H1 (cell line): Measurements from ENCODE around the gene PSMB9. TPM values are rescaled to one million over a fixed set of nuclear protein-coding genes. Genes with fewer than 3 reads are reported as not detected.
"Not testable (repeated sequence)": the region's sequence is repeated elsewhere in the genome, so short reads cannot be mapped to it uniquely, and the experiment has no call there.

Experiments
- CTCF ChIA-PET: fragments of 300-600 bp; sonication (Branson Sonifier 250); formaldehyde crosslinking; loops from one replicate; lab custom pipeline; 2021; ENCODE audit not compliant: partially characterized antibody; lab: Charles Lee
- POLR2A ChIA-PET: fragments of 300-600 bp; sonication (Branson Sonifier 250); formaldehyde crosslinking; loops from one replicate; lab custom pipeline; 2021; ENCODE audit warnings: inconsistent platforms; ENCODE audit not compliant: partially characterized antibody; lab: Charles Lee
- DNase-seq, 2 experiments: peaks; one replicate each; pipeline versions ENCODE4 v3.0.0 to v3.0.0-alpha.2; 2010 to 2022; ENCODE audit warnings: low spot score in 2 of 2, low read depth in 1 of 2, mixed read lengths in 1 of 2
- FAIRE-seq: peaks from 2 replicates; lab custom pipeline; 2011; peaks lifted over from hg19 to GRCh38; lab: Jason Lieb, UNC
- H2AFZ ChIP-seq: 2 replicates; pipeline ENCODE4 v1.8.1; 2012; ENCODE audit warnings: low read length, inconsistent platforms
- H2AK5ac ChIP-seq: 2 replicates; pipeline ENCODE4 v1.6.1; 2013; ENCODE audit warnings: low read depth, low read length
- H2BK120ac ChIP-seq: replicated peaks from 2 replicates; pipeline ENCODE3; 2013; ENCODE audit warnings: low read depth, low read length, inconsistent platforms
- H2BK12ac ChIP-seq: 2 replicates; pipeline ENCODE4 v1.6.1; 2013; ENCODE audit warnings: low read depth, low read length
- H2BK15ac ChIP-seq: 2 replicates; pipeline ENCODE4 v1.6.1; 2013; ENCODE audit warnings: low read length
- H2BK20ac ChIP-seq: 2 replicates; pipeline ENCODE4 v1.6.1; 2013; ENCODE audit warnings: low read length
- H2BK5ac ChIP-seq: 2 replicates; pipeline ENCODE4 v1.6.1; 2013; ENCODE audit warnings: low read depth, low read length
- H3K14ac ChIP-seq: 2 replicates; pipeline ENCODE4 v1.6.1; 2013; ENCODE audit warnings: inconsistent platforms; ENCODE audit not compliant: insufficient read length
- H3K18ac ChIP-seq: 2 replicates; pipeline ENCODE4 v1.6.1; 2013; ENCODE audit warnings: low read length; ENCODE audit errors: extremely low read depth
- H3K23ac ChIP-seq: 2 replicates; pipeline ENCODE4 v1.6.1; 2013; ENCODE audit warnings: inconsistent platforms; ENCODE audit not compliant: insufficient read length
- H3K23me2 ChIP-seq: 2 replicates; pipeline ENCODE4 v1.6.1; 2013; ENCODE audit warnings: low read depth, low read length
- H3K27ac ChIP-seq: 2 replicates; pipeline ENCODE4 v1.6.1; 2011; ENCODE audit warnings: low read depth, low read length, inconsistent platforms
- H3K27me3 ChIP-seq, 4 experiments: replicated peaks in 1 of 4; 1 replicate in 1 of 4; 2 replicates in 3 of 4; pipeline versions ENCODE4 v1.6.1 to v1.8.1; 2011 to 2013; ENCODE audit warnings: low read length in 3 of 4, mild to moderate bottlenecking in 3 of 4, inconsistent platforms in 2 of 4, mixed read lengths in 2 of 4, moderate library complexity in 1 of 4; ENCODE audit not compliant: control insufficient read depth in 3 of 4, insufficient read depth in 3 of 4; ENCODE audit errors: extremely low read depth in 1 of 4
- H3K36me3 ChIP-seq, 4 experiments: 2 replicates each; pipeline versions ENCODE4 v1.6.1 to v1.8.1; 2011 to 2013; ENCODE audit warnings: mild to moderate bottlenecking in 4 of 4, low read length in 3 of 4, moderate library complexity in 2 of 4, control low read depth in 1 of 4, inconsistent platforms in 1 of 4; ENCODE audit not compliant: insufficient read depth in 4 of 4, control insufficient read depth in 2 of 4
- H3K4ac ChIP-seq: replicated peaks from 2 replicates; pipeline ENCODE3; 2013; ENCODE audit warnings: low read length, low read depth, mixed read lengths, inconsistent platforms; ENCODE audit not compliant: insufficient read length
- H3K4me1 ChIP-seq, 4 experiments: replicated peaks in 1 of 4; 1 replicate in 1 of 4; 2 replicates in 3 of 4; pipeline versions ENCODE4 v1.6.1 to v1.8.1; 2011 to 2013; ENCODE audit warnings: low read length in 3 of 4, inconsistent platforms in 2 of 4, mixed read lengths in 1 of 4; ENCODE audit not compliant: insufficient read depth in 4 of 4, control insufficient read depth in 3 of 4
- H3K4me2 ChIP-seq, 2 experiments: 2 replicates each; pipeline versions ENCODE4 v1.6.1 to v1.8.1; 2011 to 2013; ENCODE audit warnings: low read depth in 2 of 2, low read length in 2 of 2, control low read depth in 1 of 2, inconsistent platforms in 1 of 2, mild to moderate bottlenecking in 1 of 2; ENCODE audit not compliant: insufficient read depth in 1 of 2
- H3K4me3 ChIP-seq, 4 experiments: fragments of 200-600, 300-600 bp in 1 of 4; sonication (generic), shearing (Covaris generic), sonication (Bioruptor Twin) in 1 of 4; 2 replicates each; pipeline versions ENCODE4 v1.5.1 to v1.8.1; 2011 to 2016; ENCODE audit warnings: low read length in 4 of 4, low read depth in 3 of 4, control low read depth in 2 of 4, inconsistent platforms in 2 of 4, mild to moderate bottlenecking in 2 of 4, mixed read lengths in 1 of 4, moderate library complexity in 1 of 4; ENCODE audit not compliant: insufficient read depth in 2 of 4; ENCODE audit errors: extremely low read depth in 1 of 4
- H3K56ac ChIP-seq: replicated peaks from 2 replicates; pipeline ENCODE3; 2013; ENCODE audit warnings: low read depth, mild to moderate bottlenecking, mixed read lengths, low read length, inconsistent platforms; ENCODE audit not compliant: insufficient read length
- H3K79me1 ChIP-seq: 2 replicates; pipeline ENCODE4 v1.6.1; 2013; ENCODE audit warnings: low read depth, low read length, control low read depth
- H3K79me2 ChIP-seq, 2 experiments: 2 replicates each; pipeline versions ENCODE4 v1.6.1 to v1.8.1; 2012 to 2013; ENCODE audit warnings: low read length in 2 of 2, mild to moderate bottlenecking in 2 of 2, inconsistent platforms in 1 of 2; ENCODE audit not compliant: insufficient read depth in 2 of 2, control insufficient read depth in 1 of 2
- H3K9ac ChIP-seq, 4 experiments: replicated peaks in 1 of 4; 1 replicate in 1 of 4; 2 replicates in 3 of 4; pipeline versions ENCODE4 v1.6.1 to v1.8.1; 2011 to 2013; ENCODE audit warnings: low read depth in 3 of 4, low read length in 3 of 4, control low read depth in 2 of 4, mild to moderate bottlenecking in 2 of 4, moderate library complexity in 2 of 4, inconsistent platforms in 1 of 4; ENCODE audit errors: extremely low read depth in 1 of 4
- H3K9me3 ChIP-seq, 2 experiments: 2 replicates each; pipeline versions ENCODE4 v1.6.1 to v1.8.1; 2012 to 2013; ENCODE audit warnings: mild to moderate bottlenecking in 2 of 2, moderate library complexity in 2 of 2, control low read depth in 1 of 2, inconsistent platforms in 1 of 2, low read depth in 1 of 2, low read length in 1 of 2, mixed read lengths in 1 of 2; ENCODE audit not compliant: insufficient read depth in 2 of 2
- H4K20me1 ChIP-seq, 2 experiments: replicated peaks in 1 of 2; 2 replicates each; pipeline versions ENCODE3 to v1.8.1; 2011 to 2013; ENCODE audit warnings: inconsistent platforms in 2 of 2, low read length in 2 of 2, mild to moderate bottlenecking in 1 of 2; ENCODE audit not compliant: insufficient read depth in 2 of 2, control insufficient read depth in 1 of 2
- H4K5ac ChIP-seq: 2 replicates; pipeline ENCODE4 v1.6.1; 2013; ENCODE audit warnings: low read length, low read depth, mixed read lengths, inconsistent platforms; ENCODE audit not compliant: insufficient read length
- H4K8ac ChIP-seq: 2 replicates; pipeline ENCODE4 v1.8.0; 2013; ENCODE audit warnings: mild to moderate bottlenecking, moderate library complexity, low read length, inconsistent platforms; ENCODE audit not compliant: insufficient read depth; ENCODE audit errors: extremely low read depth
- H4K91ac ChIP-seq: replicated peaks from 2 replicates; pipeline ENCODE3; 2013; ENCODE audit warnings: low read length, mixed read lengths, inconsistent platforms; ENCODE audit not compliant: insufficient read length
- SRF ChIP-seq: IDR thresholded peaks from 2 replicates; pipeline ENCODE4 v1.6.1; 2011; ENCODE audit warnings: mild to moderate bottlenecking, low read depth, low read length, moderate library complexity
- polyA plus RNA-seq, 7 experiments: library from polyadenylated mRNA; depleted of rRNA in 3 of 7; stranded (reverse) in 5 of 7; unstranded in 2 of 7; fragments of >200 nt in 5 of 7; fragments of 200-250 nt in 2 of 7; gene quantifications; 1 replicate in 5 of 7; 2 replicates in 1 of 7; 4 replicates in 1 of 7; pipeline versions ENCODE4 v1.2.1 to v1.2.3, GENCODE V29; 2011 to 2013; ENCODE audit warnings: missing spikeins in 2 of 7, mixed read lengths in 2 of 7
- total RNA-seq: library from RNA; stranded (reverse); fragmentation: NEBNext Ultra II Directional; extraction: Animal tissue kit (Norgen Biotek cat#: 25700); gene quantifications from 2 replicates; pipeline ENCODE4 v1.2.1, GENCODE V29; 2021

Gene PSMB9
- total and polyA plus RNA-seq, 2 of the 8 experiments (the other 6 are each of a cell fraction or from before 2014, with no cell fraction given): 4.5 to 22.8 TPM

DNA sequence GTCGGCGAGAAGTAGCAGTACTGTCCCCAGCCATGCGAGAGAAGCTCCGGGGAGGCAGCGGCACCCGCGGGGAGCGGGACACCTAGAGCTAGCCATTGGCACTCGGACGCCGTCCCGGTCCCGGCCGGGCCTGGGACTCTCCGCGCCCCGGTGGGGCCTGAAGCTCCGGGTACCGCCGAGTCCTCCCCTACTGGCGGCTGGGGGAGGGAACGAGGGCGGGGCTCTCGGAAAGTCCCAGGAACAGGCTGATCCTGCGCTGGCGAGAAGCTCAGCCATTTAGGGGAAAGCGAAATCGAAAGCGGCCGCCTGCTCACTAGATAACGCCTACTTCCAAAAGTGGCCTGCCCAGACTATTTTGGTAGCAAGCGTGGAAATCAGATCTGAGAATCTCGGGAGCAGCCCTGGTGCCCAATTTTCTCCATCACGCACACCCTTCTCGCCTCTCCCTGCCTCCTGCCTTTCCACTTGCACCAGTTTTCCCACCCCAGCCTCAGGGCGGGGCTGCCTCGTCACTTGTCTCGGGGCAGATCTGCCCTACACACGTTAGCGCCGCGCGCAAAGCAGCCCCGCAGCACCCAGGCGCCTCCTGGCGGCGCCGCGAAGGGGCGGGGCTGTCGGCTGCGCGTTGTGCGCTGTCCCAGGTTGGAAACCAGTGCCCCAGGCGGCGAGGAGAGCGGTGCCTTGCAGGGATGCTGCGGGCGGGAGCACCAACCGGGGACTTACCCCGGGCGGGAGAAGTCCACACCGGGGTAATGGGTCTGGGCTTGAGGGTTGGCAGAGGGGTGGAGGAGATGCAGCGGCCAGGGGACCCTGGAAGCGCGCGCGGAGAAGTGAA, at the start of gene PSMB9, which contains the start of gene TAP1 (continued):
- no peak for TF ChIP-seq SRF

DNA sequence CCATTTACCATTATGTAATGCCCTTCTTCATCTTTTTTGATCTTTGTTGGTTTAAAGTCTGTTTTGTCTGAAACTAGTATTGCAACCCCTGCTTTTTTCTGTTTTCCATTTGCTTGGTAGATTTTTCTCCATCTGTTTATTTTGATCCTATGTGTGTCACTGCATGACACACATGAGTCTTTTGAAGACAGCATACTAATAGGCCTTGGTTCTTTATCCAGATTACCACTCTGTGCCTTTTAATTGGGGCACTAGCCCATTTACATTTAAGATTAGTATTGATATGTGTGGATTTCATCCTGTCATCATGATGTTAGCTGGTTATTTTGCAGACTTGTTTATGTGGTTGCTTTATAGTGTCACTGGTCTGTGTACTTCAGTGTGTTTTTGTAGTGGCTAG, 48.6 kb upstream of the PSMB9 start:
- CTCF ChIA-PET: interaction anchor here (1.5 to 2.8 kb wide), 2 partner anchors 8 to 33 kb away, joined by 5 to 8 read pairs; partner anchors contain the start of gene TAP2

More for the DNA sequence above, 48.6 kb upstream of the PSMB9 start:
- H3K18ac ChIP-seq, H3K27me3 ChIP-seq, H3K23ac ChIP-seq, H3K79me1 ChIP-seq, H3K56ac ChIP-seq, H4K91ac ChIP-seq, H3K27ac ChIP-seq, H2BK20ac ChIP-seq, POLR2A ChIA-PET, H2BK12ac ChIP-seq, H3K23me2 ChIP-seq, H3K4me1 ChIP-seq, H2AK5ac ChIP-seq, H3K9ac ChIP-seq, H2BK15ac ChIP-seq, DNase-seq, H3K4me3 ChIP-seq, H2BK5ac ChIP-seq, H4K5ac ChIP-seq, H3K4ac ChIP-seq, H3K14ac ChIP-seq, H2AFZ ChIP-seq, H3K9me3 ChIP-seq, H3K36me3 ChIP-seq, H4K20me1 ChIP-seq, H3K4me2 ChIP-seq, H4K8ac ChIP-seq, FAIRE-seq, H3K79me2 ChIP-seq, H2BK120ac ChIP-seq: not testable (repeated sequence)
